KBM-7 (cell line): Measurements from ENCODE around the gene DGKI.
"Not testable (repeated sequence)": the region's sequence is repeated elsewhere in the genome, so short reads cannot be mapped to it uniquely, and the experiment has no call there.

Experiments used
- DNase-seq: peaks from one replicate; pipeline ENCODE4 v3.0.0-alpha.2; 2015
- in situ Hi-C: fragments of 300-500 bp; cut with MboI; formaldehyde crosslinking; loops from 2 replicates; pipeline ENCODE4 v1.14.3; 2020; ENCODE audit warnings: low sequenced_read_pairs, low pct_unique_long_range_greater_than_20kb, mixed read lengths

The DGKI gene

GRCh38 chr7:137715121-137715520, 131.7 kb downstream of the DGKI start:
- in situ Hi-C loops, result no loop called here

GRCh38 chr7:137706330-137706729, 140.4 kb downstream of the DGKI start:
- in situ Hi-C loops, DNase-seq: not testable (repeated sequence)

More at GRCh38 chr7:137715121-137715520, 131.7 kb downstream of the DGKI start:
- no peak for DNase-seq

GRCh38 chr7:137704723-137705122, 142.1 kb downstream of the DGKI start:
- in situ Hi-C loops, result no loop called here

GRCh38 chr7:137703291-137704010, 143.3 kb downstream of the DGKI start:
- in situ Hi-C loops, result no loop called here
- no peak for DNase-seq

More at GRCh38 chr7:137704723-137705122, 142.1 kb downstream of the DGKI start:
- no peak for DNase-seq

- DNase-seq, result no peak
- in situ Hi-C loops, result no loop called here
Observed at GRCh38 chr7:137696988-137697387, 149.8 kb downstream of the DGKI start.

- DNase-seq, result no peak
Observed at GRCh38 chr7:137696376-137696775, 150.4 kb downstream of the DGKI start.

GRCh38 chr7:137695942-137696341, 150.8 kb downstream of the DGKI start:
- no peak for DNase-seq
- in situ Hi-C loops, result no loop called here

More at GRCh38 chr7:137696376-137696775, 150.4 kb downstream of the DGKI start:
- in situ Hi-C loops, result no loop called here

- DNase-seq, result no peak
- in situ Hi-C loops, result no loop called here
Observed at GRCh38 chr7:137695494-137695893, 151.3 kb downstream of the DGKI start.

GRCh38 chr7:137694405-137694804, 152.4 kb downstream of the DGKI start:
- no peak for DNase-seq
- in situ Hi-C loops, result no loop called here

- in situ Hi-C loops, result no loop called here
- no peak for DNase-seq
Observed at GRCh38 chr7:137692399-137692798, 154.4 kb downstream of the DGKI start.

GRCh38 chr7:137691566-137691965, 155.2 kb downstream of the DGKI start:
- in situ Hi-C loops, result no loop called here
- DNase-seq, result no peak

- in situ Hi-C loops, result no loop called here
- DNase-seq, result no peak
Observed at GRCh38 chr7:137690635-137691034, 156.1 kb downstream of the DGKI start.

GRCh38 chr7:137689761-137690160, 157.0 kb downstream of the DGKI start:
- in situ Hi-C loops, result no loop called here

GRCh38 chr7:137687556-137688265, 159.1 kb downstream of the DGKI start:
- no peak for DNase-seq
- in situ Hi-C loops, result no loop called here

More at GRCh38 chr7:137689761-137690160, 157.0 kb downstream of the DGKI start:
- DNase-seq, result no peak

GRCh38 chr7:137685433-137686164, 161.2 kb downstream of the DGKI start:
- no peak for DNase-seq
- in situ Hi-C loops, result no loop called here

- in situ Hi-C loops, result no loop called here
Observed at GRCh38 chr7:137684776-137685175, 162.0 kb downstream of the DGKI start.

GRCh38 chr7:137684316-137684715, 162.5 kb downstream of the DGKI start:
- in situ Hi-C loops, result no loop called here
- DNase-seq, result no peak

More at GRCh38 chr7:137684776-137685175, 162.0 kb downstream of the DGKI start:
- DNase-seq, result no peak

- in situ Hi-C loops, result no loop called here
- no peak for DNase-seq
Observed at GRCh38 chr7:137682596-137682995, 164.2 kb downstream of the DGKI start.

GRCh38 chr7:137681657-137682562, 164.9 kb downstream of the DGKI start:
- DNase-seq, result no peak
- in situ Hi-C loops, result no loop called here
